ENCODE results near the gene SLC6A19. TPM values are rescaled to one million over a fixed set of nuclear protein-coding genes. Genes with fewer than 3 reads are reported as not detected.
A peak's percentile ranks its signal among the peaks of the same experiment; 100 is the strongest.

Gene SLC6A19
- total and polyA plus RNA-seq, 9 of the 15 experiments (the other 6 are each of a cell fraction or from before 2014, with no cell fraction given) = 0.03 to 1.6 (median 0.59) TPM

DNA sequence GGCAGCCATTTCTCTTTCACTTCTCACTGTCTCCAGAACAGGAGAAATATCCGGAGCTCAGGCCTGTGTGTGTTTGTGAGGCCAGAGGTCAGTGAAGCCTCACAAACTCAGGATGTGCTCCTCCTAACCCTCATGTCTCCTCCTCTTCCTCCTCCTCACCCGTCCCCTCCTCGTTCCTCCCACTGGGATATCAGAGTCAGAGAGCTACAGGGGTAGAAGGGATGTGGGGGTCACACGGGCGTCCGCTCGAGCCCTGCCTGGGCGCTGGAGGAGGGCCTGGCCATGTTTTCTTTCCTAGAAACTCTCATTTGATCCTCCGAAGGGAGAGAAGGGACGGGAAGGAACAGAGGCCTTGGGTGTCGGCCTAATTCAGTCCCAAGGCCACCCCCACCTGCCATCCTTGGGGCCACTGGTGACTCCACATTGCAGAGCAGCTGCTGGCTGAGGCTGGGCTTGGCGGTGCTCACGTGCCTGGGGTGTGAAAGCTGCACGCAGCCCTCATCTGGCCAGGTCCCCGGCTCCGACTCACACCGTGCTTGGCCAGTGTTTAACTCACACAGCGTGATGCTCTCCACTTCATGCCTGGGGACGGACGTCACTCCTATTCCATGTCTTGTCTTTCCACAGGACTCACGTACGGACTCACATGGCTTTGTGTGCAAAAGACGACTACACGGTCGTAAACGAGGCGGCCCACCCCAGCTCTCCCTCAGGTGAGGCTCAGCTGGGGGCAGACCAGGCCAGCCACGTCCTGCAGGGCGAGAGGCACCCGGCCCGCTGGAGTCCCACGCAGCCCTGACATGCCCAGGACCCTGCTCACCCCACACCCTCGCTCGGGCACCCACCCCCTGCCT lies 22.6 kb upstream of the SLC6A19 start (continued):
- TF ChIP-seq, protein P1, sequence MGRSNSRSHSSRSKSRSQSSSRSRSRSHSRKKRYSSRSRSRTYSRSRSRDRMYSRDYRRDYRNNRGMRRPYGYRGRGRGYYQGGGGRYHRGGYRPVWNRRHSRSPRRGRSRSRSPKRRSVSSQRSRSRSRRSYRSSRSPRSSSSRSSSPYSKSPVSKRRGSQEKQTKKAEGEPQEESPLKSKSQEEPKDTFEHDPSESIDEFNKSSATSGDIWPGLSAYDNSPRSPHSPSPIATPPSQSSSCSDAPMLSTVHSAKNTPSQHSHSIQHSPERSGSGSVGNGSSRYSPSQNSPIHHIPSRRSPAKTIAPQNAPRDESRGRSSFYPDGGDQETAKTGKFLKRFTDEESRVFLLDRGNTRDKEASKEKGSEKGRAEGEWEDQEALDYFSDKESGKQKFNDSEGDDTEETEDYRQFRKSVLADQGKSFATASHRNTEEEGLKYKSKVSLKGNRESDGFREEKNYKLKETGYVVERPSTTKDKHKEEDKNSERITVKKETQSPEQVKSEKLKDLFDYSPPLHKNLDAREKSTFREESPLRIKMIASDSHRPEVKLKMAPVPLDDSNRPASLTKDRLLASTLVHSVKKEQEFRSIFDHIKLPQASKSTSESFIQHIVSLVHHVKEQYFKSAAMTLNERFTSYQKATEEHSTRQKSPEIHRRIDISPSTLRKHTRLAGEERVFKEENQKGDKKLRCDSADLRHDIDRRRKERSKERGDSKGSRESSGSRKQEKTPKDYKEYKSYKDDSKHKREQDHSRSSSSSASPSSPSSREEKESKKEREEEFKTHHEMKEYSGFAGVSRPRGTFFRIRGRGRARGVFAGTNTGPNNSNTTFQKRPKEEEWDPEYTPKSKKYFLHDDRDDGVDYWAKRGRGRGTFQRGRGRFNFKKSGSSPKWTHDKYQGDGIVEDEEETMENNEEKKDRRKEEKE (IDR thresholded peaks at IDR 0.05; ENCODE audit: borderline replicate concordance in 1 of 2, control insufficient read depth in 1 of 2, low read depth in 2 of 2, low read length in 1 of 2) = no peak
- TF ChIP-seq CHD2 (IDR thresholded peaks at IDR 0.05; ENCODE audit: low read depth, low read length) (no peak), ZBTB7A (IDR thresholded peaks at IDR 0.05; ENCODE audit: borderline replicate concordance, control insufficient read depth, low read depth, low read length) (no peak), ZNF408 (CRISPR knock-in tag; IDR thresholded peaks at IDR 0.05; ENCODE audit: low read depth) (no peak), ZBTB17 (CRISPR knock-in tag; IDR thresholded peaks at IDR 0.05) (no peak), SMARCA4 (IDR thresholded peaks at IDR 0.05) (no peak), ZFX (CRISPR knock-in tag; IDR thresholded peaks at IDR 0.05) (peak; percentile 15; the same call in 1 of the 2 replicates), TGIF2 (CRISPR knock-in tag; IDR thresholded peaks at IDR 0.05) (no peak), ESRRB (CRISPR knock-in tag; IDR thresholded peaks at IDR 0.05; ENCODE audit: borderline replicate concordance) (no peak), LARP7 (IDR thresholded peaks at IDR 0.05) (no peak), ZNF263 (CRISPR knock-in tag; IDR thresholded peaks at IDR 0.05; ENCODE audit: borderline replicate concordance) (peak; percentile 72; the same call in 1 of the 2 replicates), RAD51 (IDR thresholded peaks at IDR 0.05; ENCODE audit: borderline replicate concordance, low read depth) (no peak), RBM15 (IDR thresholded peaks at IDR 0.05; ENCODE audit: insufficient read depth, low read length) (no peak), ZNF23 (CRISPR knock-in tag; IDR thresholded peaks at IDR 0.05) (no peak), EHMT2 (IDR thresholded peaks at IDR 0.05) (no peak), ELF2 (CRISPR knock-in tag; IDR thresholded peaks at IDR 0.05) (no peak), PCBP1 (IDR thresholded peaks at IDR 0.05; ENCODE audit: low read depth, low read length, poor library complexity, severe bottlenecking) (no peak), ERF (CRISPR knock-in tag; IDR thresholded peaks at IDR 0.05) (no peak), TRIM28 (IDR thresholded peaks at IDR 0.05) (no peak)
- TF ChIP-seq, protein P2, sequence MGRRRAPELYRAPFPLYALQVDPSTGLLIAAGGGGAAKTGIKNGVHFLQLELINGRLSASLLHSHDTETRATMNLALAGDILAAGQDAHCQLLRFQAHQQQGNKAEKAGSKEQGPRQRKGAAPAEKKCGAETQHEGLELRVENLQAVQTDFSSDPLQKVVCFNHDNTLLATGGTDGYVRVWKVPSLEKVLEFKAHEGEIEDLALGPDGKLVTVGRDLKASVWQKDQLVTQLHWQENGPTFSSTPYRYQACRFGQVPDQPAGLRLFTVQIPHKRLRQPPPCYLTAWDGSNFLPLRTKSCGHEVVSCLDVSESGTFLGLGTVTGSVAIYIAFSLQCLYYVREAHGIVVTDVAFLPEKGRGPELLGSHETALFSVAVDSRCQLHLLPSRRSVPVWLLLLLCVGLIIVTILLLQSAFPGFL (CRISPR knock-in tag; IDR thresholded peaks at IDR 0.05) = no peak
- TF ChIP-seq, protein P3, sequence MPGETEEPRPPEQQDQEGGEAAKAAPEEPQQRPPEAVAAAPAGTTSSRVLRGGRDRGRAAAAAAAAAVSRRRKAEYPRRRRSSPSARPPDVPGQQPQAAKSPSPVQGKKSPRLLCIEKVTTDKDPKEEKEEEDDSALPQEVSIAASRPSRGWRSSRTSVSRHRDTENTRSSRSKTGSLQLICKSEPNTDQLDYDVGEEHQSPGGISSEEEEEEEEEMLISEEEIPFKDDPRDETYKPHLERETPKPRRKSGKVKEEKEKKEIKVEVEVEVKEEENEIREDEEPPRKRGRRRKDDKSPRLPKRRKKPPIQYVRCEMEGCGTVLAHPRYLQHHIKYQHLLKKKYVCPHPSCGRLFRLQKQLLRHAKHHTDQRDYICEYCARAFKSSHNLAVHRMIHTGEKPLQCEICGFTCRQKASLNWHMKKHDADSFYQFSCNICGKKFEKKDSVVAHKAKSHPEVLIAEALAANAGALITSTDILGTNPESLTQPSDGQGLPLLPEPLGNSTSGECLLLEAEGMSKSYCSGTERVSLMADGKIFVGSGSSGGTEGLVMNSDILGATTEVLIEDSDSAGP (CRISPR knock-in tag; IDR thresholded peaks at IDR 0.05) = 0 out of 2 replicates have a peak, but pooled peaks have one; percentile 20
- TF ChIP-seq, protein P4, sequence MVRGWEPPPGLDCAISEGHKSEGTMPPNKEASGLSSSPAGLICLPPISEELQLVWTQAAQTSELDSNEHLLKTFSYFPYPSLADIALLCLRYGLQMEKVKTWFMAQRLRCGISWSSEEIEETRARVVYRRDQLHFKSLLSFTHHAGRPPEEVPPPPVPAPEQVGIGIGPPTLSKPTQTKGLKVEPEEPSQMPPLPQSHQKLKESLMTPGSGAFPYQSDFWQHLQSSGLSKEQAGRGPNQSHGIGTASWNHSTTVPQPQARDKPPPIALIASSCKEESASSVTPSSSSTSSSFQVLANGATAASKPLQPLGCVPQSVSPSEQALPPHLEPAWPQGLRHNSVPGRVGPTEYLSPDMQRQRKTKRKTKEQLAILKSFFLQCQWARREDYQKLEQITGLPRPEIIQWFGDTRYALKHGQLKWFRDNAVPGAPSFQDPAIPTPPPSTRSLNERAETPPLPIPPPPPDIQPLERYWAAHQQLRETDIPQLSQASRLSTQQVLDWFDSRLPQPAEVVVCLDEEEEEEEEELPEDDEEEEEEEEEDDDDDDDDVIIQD (CRISPR knock-in tag; IDR thresholded peaks at IDR 0.05) = no peak

Measured in K562 (cell line).